H4 (cell line): Measurements from ENCODE around the gene ZNF844. TPM values are rescaled to one million over a fixed set of nuclear protein-coding genes. Genes with fewer than 3 reads are reported as not detected.
A peak's percentile ranks its signal among the peaks of the same experiment; 100 is the strongest.
"Not testable (repeated sequence)": the region's sequence is repeated elsewhere in the genome, so short reads cannot be mapped to it uniquely, and the experiment has no call there.

Experiments
- DNase-seq: peaks from one replicate; pipeline ENCODE4 v3.0.0-alpha.2; 2015; ENCODE audit warnings: low spot score
- total RNA-seq: library from RNA; depleted of rRNA; stranded (reverse); fragments of >200 nt; shearing (Covaris generic); gene quantifications from 2 replicates; pipeline ENCODE4 v1.2.3, GENCODE V29; 2014; rRNA removed

The ZNF844 gene
- total RNA-seq, 1 experiment from 2014 or later = not detected

DNA sequence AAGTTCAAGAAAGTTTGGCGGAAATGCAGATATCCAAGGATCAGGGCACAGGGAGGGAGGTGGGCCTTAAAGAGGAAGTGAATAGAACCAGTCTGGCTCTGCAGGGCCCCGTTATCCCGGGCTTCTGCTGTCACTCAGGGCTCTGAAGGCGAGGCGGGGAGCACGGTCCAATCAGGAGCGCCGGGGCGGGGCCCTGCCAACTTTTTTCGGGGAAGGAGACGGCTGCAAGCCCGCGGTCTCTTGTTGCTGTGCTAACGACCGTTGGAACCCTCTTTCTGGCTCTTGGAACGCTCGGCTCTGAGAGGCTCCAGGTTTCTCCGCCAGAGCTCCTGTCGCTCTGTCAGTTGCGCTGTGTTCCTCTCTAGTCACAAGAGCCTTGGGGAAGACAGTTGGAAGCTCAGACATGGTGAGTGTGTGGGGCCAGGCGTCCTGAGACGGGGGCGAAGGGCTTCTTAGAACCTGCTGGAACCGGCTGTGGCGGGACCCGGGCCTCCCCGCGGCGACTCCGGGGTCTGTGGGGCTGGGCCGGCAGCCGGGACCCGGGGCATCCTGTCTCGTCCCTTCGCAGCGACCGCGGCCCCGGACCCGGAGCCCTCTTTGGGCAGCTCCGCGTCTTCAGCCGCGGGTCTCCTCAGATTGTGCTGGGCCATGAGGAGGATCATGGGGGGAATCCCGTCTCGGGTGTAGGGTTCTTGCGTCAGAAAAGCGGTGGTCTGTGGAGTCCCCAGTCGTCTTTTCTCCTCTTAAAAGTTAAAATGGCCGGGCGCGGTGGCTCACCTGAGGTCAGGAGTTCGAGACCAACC lies 27.7 kb downstream of the ZNF844 start:
- peak; percentile 73 for DNase-seq

DNA sequence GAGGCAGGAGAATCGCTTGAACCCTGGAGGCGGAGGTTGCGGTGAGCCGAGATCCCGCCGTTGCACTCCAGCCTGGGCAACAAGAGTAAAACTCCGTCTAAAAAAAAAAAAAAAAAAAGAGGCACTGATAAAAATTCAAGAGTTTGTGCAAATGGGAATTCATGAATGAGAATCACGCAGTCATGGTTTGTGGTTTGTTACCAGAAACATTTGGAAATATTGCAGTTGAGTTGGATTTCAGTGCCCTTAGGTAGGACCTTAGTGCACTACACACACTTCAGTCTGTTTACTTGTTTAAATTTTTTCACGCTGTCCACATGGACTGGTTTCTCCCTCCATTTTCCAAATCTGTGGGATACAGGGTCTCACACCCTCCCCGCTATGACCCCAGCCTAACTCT lies 28.4 kb downstream of the ZNF844 start:
- no peak for DNase-seq

DNA sequence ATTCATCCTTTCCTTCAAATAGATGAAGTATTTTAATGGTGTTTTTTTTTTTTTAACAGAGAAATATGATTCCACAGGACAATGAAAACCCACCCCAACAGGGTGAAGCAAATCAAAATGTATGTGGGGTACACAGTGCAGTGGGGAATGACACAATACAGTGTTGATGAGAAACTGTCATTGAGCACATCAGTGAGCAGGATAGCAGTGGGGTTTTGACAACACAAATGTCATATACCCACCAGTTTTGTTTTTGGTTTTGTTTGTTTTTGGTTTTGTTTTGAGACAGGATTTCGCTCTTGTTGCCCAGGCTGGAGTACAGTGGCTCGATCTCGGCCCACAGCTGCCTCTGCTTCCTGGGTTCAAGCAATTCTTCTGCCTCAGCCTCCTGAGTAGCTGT lies 29.2 kb downstream of the ZNF844 start:
- no peak for DNase-seq

DNA sequence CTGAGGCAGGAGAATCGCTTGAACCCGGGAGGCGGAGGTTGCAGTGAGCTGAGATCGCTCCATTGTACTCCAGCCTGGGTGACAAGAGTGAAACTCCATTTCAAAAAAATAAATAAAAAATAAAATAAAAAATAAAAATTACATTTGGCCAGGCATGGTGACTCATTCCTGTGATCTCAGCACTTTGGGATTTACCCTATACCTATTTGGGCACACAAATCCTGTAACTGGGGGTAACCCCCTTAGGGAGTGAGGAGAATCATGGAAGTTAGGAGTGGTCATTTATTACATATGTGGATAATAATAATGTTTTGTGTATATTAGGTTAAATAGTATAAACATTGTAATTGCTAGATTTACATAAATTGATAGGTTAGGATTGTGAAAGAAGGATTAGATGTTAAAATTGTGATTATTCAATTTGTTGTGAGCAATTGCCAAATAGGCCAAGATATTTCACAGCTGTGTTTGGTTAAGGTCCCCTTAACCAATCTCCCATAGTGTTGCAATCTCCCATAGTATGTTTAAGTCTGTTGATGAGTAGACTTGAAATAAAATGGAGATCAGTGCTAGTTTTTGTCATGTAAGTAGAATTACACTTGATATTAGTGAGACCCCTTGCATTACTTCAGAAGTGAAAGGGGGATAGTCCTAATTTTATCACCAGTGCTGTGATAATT lies 30.7 kb downstream of the ZNF844 start:
- no peak for DNase-seq

DNA sequence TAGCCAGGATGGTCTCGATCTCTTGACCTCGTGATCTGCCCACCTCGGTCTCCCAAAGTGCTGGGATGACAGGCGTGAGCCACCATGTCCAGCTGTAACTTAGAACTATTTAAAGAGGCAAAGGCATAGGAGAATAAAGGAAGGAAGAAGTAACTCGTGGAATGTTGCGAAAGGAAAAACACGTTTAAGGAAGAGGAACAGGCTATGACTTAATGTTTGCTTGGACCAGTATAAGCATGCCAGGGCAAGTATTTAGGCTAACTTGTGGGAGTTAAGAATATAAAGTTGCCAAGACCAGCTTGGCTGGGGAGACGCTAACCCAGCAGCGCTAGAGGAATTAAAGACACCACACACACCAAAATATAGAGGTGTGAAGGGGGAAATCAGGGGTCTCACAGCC lies 33.5 kb downstream of the ZNF844 start:
- no peak for DNase-seq

DNA sequence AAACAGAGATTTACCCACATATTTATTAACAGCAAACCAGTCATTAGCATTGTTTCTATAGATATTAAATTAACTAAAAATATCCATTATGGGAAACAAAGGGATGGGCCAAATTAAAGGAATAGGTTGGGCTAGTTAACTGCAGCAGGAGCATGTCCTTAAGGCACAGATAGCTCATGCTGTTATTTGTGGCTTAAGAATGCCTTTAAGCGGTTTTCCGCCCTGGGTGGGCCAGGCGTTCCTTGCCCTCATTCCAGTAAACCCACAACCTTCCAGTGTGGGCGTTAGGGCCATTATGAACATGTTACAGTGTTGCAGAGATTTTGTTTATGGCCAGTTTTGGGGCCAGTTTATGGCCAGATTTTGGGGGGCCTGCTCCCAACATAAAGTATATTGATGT lies 39.4 kb downstream of the ZNF844 start:
- DNase-seq = not testable (repeated sequence)

DNA sequence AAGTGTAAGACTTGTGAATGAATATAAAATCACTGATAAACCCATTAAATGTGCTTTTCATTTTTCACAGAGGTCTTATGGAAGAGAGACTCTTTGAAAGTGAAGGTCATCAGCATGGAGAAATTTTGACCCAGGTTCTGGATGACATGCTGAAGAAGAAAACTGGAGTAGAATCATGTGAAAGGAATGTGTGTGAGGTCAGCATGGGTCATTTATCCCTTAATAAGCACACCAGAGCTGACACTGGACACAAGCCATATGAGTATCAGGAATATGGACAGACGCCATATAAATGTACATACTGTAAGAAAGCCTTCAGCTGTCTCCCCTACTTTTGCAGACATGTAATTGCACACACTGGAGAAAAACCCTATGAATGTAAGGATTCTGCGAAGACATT lies 46.6 kb downstream of the ZNF844 start:
- no peak for DNase-seq

DNA sequence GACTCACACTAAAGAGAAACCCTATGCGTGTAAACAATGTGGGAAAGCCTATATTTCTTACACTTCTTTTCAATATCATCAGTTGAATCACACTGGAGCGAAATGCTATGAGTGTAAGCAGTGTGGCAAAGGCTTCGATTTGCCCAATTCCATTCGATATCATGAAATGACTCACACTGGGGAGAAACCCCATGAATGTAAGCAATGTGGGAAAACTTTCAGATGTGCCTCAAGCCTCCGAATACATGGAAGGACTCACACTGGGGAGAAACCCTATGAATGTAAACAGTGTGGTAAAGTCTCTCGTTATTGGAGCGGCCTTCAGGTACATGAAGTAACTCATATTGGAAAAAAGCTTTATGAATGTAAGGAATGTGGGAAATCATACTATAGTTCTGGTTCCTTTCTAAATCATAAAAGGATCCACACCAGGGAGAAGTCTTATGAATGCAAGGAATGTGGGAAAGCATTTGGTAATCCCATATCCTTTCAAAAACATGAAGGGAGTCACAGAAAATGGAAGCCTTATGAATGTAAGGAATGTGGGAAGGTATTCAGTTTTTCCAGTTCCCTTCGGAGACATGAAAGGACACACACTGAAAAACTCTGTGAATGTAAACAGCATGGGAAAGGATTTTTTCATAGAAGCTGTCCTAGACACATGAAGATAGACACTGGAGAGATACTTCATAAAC lies 47.6 kb downstream of the ZNF844 start:
- no peak for DNase-seq

DNA sequence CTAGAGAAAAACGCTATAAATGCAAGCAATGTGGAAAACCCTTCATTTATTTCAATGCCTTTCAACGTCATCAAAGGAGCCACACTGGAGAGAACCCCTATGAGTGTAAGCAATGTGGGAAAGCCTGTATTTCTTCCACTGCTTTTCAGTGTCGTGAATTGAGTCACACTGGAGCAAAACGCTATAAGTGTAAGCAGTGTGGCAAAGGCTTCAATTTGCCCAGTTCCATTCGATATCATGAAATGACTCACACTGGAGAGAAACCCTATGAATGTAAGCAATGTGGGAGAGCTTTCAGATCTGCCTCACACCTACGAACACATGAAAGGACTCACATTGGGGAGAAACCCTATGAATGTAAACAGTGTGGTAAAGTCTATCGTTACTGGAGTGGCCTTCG lies 48.2 kb downstream of the ZNF844 start:
- DNase-seq = no peak

DNA sequence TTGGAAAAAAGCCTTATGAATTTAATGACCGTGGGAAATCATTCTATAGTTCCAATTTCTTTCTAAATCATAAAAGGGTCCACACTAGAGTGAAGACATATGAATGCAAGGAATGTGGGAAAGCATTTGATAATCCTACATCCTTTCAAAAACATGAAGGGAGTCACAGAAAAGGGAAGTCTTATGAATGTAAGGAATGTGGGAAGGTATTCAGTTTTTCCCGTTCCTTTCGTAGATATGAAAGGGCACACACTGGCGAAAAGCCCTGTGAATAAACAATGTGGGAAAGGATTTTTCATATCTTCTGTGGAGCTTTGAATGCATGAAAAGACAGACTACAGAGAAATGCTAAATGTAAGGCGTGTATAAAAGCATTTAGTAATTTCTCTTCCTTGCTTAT lies 48.6 kb downstream of the ZNF844 start:
- no peak for DNase-seq

DNA sequence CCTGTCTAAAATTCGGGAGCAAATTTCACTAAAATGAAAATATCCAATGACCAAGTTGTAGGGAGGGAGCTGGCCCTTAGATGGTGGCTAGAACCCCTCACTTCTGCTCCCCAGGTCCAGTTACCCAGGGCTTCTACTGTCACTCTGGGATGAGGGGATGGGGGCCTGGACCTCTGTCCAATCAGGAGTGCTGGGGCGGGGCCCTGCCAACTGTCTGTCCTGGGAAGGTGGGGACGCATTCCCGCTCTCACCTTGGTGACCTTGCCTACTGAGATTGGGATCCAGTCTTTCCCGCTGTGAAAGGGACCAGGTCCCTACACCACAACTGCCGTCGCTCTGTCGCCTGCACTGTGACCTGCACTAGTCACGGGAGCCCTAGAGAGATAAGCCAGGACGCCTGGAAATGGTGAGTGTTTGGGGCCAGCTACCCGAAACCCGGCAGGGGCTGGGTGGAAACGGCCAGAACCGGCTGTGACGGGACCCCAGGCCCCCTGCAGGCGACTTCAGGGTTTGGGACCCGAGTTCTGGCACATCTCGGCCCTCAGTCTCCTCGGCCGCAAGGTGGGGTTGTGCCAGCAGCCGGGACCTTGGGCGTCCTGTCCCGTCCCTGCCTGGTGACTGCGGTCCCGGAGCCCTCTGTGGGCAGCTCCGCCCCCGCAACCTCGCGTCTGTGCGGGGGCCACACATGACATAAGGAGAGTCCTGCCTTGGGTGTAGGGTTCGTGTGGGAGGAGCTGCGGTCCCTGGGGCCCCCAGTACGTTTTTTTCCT lies 52.9 kb downstream of the ZNF844 start:
- DNase-seq = no peak

DNA sequence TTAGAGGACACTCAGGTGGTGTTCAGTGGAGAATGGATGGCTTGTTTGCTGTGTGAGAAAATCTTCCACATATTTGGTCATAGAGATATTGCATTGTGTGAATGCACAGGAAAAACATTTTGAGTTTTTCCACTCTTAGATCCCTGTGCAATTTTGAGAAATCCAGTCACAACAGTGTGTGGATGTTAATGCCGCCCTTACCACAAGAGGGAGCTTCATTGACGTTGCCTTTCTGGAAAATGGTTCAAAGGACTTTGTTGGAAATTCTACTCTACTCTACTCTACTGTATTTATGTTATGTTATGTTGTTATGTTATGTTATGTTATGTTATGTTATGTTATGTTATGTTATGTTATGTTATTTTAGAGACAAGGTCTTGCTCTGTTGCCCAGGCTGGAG lies 62.2 kb downstream of the ZNF844 start:
- no peak for DNase-seq

Other genes starting within 250 kb of the ZNF844 start
- 0.47 and 0.56 TPM in 2 replicates for gene ZNF439, start 216.0 kb upstream of the ZNF844 start, total RNA-seq
- 4.1 and 5.0 TPM in 2 replicates for gene ZNF69, start 176.9 kb upstream of the ZNF844 start, total RNA-seq
- gene ZNF700, start 139.6 kb upstream of the ZNF844 start, total RNA-seq = 6.3 and 9.2 TPM in 2 replicates
- 0.02 TPM in 1 of 2 replicates, not detected in the other for gene ZNF763, start 99.7 kb upstream of the ZNF844 start, total RNA-seq
- 2.2 and 4.7 TPM in 2 replicates for gene ZNF433, start 29.1 kb upstream of the ZNF844 start, total RNA-seq
- gene ZNF878, start 11.8 kb upstream of the ZNF844 start, total RNA-seq = 0.79 and 1.5 TPM in 2 replicates
- 6.9 and 21.1 TPM in 2 replicates for gene ZNF20, start 75.6 kb downstream of the ZNF844 start, total RNA-seq
- gene ZNF625, start 92.0 kb downstream of the ZNF844 start, total RNA-seq = 3.0 and 6.9 TPM in 2 replicates
- 2.2 and 5.1 TPM in 2 replicates for gene ZNF136, start 98.4 kb downstream of the ZNF844 start, total RNA-seq
- gene ZNF44, start 230.2 kb downstream of the ZNF844 start, total RNA-seq = 3.3 and 6.5 TPM in 2 replicates